B cell (primary cell): Measurements from ENCODE around the gene RGS19. TPM values are rescaled to one million over a fixed set of nuclear protein-coding genes. Genes with fewer than 3 reads are reported as not detected.

Experiments
- ATAC-seq: fragments of 200-7000 bp; cut with Tn5 transposase; one replicate; pipeline ENCODE4 v1.10.0; 2021; ENCODE audit warnings: low read depth, mild to moderate bottlenecking, moderate number of reproducible peaks, moderate library complexity
- CTCF ChIA-PET: fragments of 350-600 bp; sonication (Branson Sonifier 250); formaldehyde crosslinking; loops from one replicate; lab custom pipeline; 2021; ENCODE audit warnings: antibody characterized with exemption, inconsistent platforms; lab: Charles Lee
- POLR2A ChIA-PET: fragments of 350-600 bp; sonication (Branson Sonifier 250); formaldehyde crosslinking; loops from one replicate; lab custom pipeline; 2021; ENCODE audit warnings: antibody characterized with exemption; lab: Charles Lee
- DNase-seq: peaks from one replicate; pipeline ENCODE4 v3.0.0; 2013
- H2AFZ ChIP-seq: 2 replicates; pipeline ENCODE4 v1.6.1; 2012; ENCODE audit warnings: mild to moderate bottlenecking, low read depth, low read length; ENCODE audit not compliant: insufficient read depth, poor library complexity, severe bottlenecking
- H3K27ac ChIP-seq, 2 donors: 1 replicate in 1 of 2; 2 replicates in 1 of 2; pipeline ENCODE4 v1.5.1; 2012 to 2013; ENCODE audit warnings: low read length in 2 of 2, mild to moderate bottlenecking in 2 of 2, moderate library complexity in 1 of 2
- H3K27me3 ChIP-seq, 4 experiments: fragments of 200-600 bp in 1 of 4; sonication (generic) in 1 of 4; replicated peaks in 1 of 4; 1 replicate in 2 of 4; 2 replicates in 2 of 4; pipeline versions ENCODE4 v1.6.1 to v1.7.0; 2013 to 2016; ENCODE audit warnings: low read length in 3 of 4, mild to moderate bottlenecking in 2 of 4, mixed read lengths in 1 of 4, moderate library complexity in 1 of 4; ENCODE audit not compliant: insufficient read depth in 4 of 4, control insufficient read depth in 3 of 4; ENCODE audit errors: control extremely low read depth in 1 of 4
- H3K36me3 ChIP-seq, 2 experiments: replicated peaks in 1 of 2; 1 replicate in 1 of 2; 2 replicates in 1 of 2; pipeline versions ENCODE4 v1.6.1 to v1.7.1; 2013; ENCODE audit warnings: low read length in 1 of 2; ENCODE audit not compliant: insufficient read depth in 2 of 2, control insufficient read depth in 1 of 2; ENCODE audit errors: control extremely low read depth in 1 of 2, extremely low read depth in 1 of 2
- H3K4me1 ChIP-seq, 2 donors: fragments of 200-600 bp in 1 of 2; sonication (generic) in 1 of 2; 1 replicate in 1 of 2; 2 replicates in 1 of 2; pipeline versions ENCODE4 v1.5.1 to v1.6.1; 2013 to 2017; ENCODE audit warnings: low read length in 2 of 2; ENCODE audit not compliant: control insufficient read depth in 2 of 2, insufficient read depth in 2 of 2
- H3K4me2 ChIP-seq: replicated peaks from 2 replicates; pipeline ENCODE3; 2012; ENCODE audit warnings: mild to moderate bottlenecking, low read depth, low read length; ENCODE audit not compliant: poor library complexity, severe bottlenecking
- H3K4me3 ChIP-seq, 5 experiments: fragments of 200-600 bp in 1 of 5; sonication (generic) in 1 of 5; 1 replicate in 3 of 5; 2 replicates in 2 of 5; pipeline versions ENCODE4 v1.5.1 to v1.7.0; 2011 to 2016; ENCODE audit warnings: low read length in 4 of 5, mild to moderate bottlenecking in 4 of 5, low read depth in 2 of 5, control low read depth in 1 of 5, moderate library complexity in 1 of 5; ENCODE audit not compliant: insufficient read depth in 1 of 5; ENCODE audit errors: control extremely low read depth in 1 of 5, extremely low read depth in 1 of 5
- H3K79me2 ChIP-seq: fragments of 200-600 bp; sonication (generic); one replicate; pipeline ENCODE4 v1.6.0; 2016; ENCODE audit warnings: low read length; ENCODE audit not compliant: control insufficient read depth, insufficient read depth
- H3K9ac ChIP-seq: fragments of 200-600 bp; sonication (generic); 2 replicates; pipeline ENCODE4 v1.6.1; 2017; ENCODE audit warnings: mild to moderate bottlenecking, low read length, moderate library complexity
- H3K9me3 ChIP-seq, 3 donors: one replicate each; pipeline versions ENCODE4 v1.6.1 to v1.7.1; 2013; ENCODE audit warnings: low read length in 2 of 3; ENCODE audit not compliant: control insufficient read depth in 2 of 3, insufficient read depth in 1 of 3; ENCODE audit errors: control extremely low read depth in 1 of 3
- H4K20me1 ChIP-seq: 2 replicates; pipeline ENCODE4 v1.6.0; 2012; ENCODE audit warnings: mild to moderate bottlenecking, low read length; ENCODE audit not compliant: insufficient read depth, control insufficient read depth, poor library complexity, severe bottlenecking
- H3K27ac Mint-ChIP-seq: one replicate; pipeline ENCODE4 v1.8.0; 2021; ENCODE audit warnings: mixed read lengths
- H3K27me3 Mint-ChIP-seq: one replicate; pipeline ENCODE4 v1.8.0; 2021; ENCODE audit warnings: mixed read lengths
- H3K4me1 Mint-ChIP-seq: one replicate; pipeline ENCODE4 v1.8.0; 2021; ENCODE audit warnings: mixed read lengths
- H3K4me3 Mint-ChIP-seq: one replicate; pipeline ENCODE4 v1.8.0; 2021; ENCODE audit warnings: mixed read lengths
- H3K9me3 Mint-ChIP-seq: one replicate; pipeline ENCODE4 v1.8.0; 2022; ENCODE audit warnings: mixed read lengths; ENCODE audit not compliant: insufficient read depth
- CTCF ChIP-seq: fragments of 200-600 bp; IDR thresholded peaks from one replicate; pipeline ENCODE4 v1.8.0; 2022; ENCODE audit warnings: antibody characterized with exemption, mild to moderate bottlenecking
- EZH2 ChIP-seq: IDR thresholded peaks from 2 replicates; pipeline ENCODE4 v1.6.1; 2012; ENCODE audit warnings: borderline replicate concordance, low read depth, mild to moderate bottlenecking, moderate library complexity, low read length; ENCODE audit not compliant: insufficient read depth, poor library complexity, severe bottlenecking
- WGBS: methylation state at CpG from one replicate; pipeline ENCODE4 v1.1.5; 2013; ENCODE audit warnings: missing lambda C conversion rate; ENCODE audit not compliant: insufficient coverage; 5-methylcytosine and 5-hydroxymethylcytosine counted together
- intact Hi-C: fragments of 100-400 bp; cut with micrococcal nuclease; formaldehyde crosslinking; loops from one replicate; pipeline ENCODE4 v1.10.0; 2022
- polyA plus RNA-seq: library from polyadenylated mRNA; depleted of rRNA; stranded (reverse); fragments of >200 nt; gene quantifications from 2 replicates; pipeline ENCODE4 v1.2.3, GENCODE V29; 2012
- total RNA-seq, 2 donors: library from RNA; stranded (reverse); fragments of 120-200 nt in 1 of 2; gene quantifications; 1 replicate in 1 of 2; 2 replicates in 1 of 2; pipeline versions ENCODE4 v1.2.3 to v1.2.4, GENCODE V29; 2013 to 2022

The RGS19 gene
- total and polyA plus RNA-seq, 2 donors (not counting 1 experiment from before 2014, with no cell fraction given), result 69.4 to 203 TPM

DNA sequence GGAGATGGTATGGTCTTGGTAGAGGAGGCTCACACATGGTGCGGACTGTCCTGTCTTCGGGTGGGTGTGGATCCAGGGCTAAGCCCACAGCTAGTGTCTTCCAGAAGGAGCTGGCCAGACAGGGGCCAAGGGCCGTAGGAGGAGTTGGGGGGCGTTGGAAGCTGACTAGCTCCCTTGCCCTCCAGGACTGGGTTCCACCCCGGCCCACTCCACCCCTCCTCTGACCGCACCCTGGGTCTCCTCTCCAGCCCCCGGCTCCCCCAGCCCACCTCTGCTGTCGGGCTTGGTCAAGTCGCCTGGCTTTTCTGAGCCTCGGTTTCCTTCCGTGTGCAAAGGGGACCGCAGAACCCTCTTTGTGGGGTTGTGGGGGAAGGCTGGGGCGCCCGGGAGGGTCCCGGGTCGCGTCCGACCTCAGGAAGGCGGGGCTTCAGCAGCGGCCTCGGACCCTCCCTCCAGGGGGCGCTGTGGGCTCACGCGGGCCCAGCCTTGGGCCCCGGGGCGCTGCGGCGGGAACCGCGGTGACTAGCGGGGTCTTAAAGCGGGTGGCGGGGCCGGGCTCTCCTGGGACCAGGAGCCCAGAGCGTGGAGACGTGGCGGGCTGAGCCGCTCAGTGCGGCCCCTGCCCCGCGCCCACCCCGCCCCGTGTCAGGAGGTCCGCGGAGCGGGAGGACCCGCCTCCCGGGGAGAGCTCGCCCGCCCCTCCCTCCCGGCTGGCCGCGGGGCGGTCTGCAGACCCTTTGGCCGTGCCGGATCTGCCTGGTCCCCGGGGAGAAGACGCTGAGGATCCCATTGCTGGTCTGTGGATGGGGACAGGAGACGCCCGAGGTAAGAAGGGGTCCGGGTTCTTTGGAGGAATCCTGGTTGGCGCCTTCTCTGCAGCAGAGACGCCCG is 22.7 kb upstream of the RGS19 start:
- WGBS, result 6% methylated on average over 57 of the region's 64 CpGs
- Histone ChIP-seq H3K27ac (peak overlapping the region in 1 of 2 donors; percentile 89), H3K9ac (peak overlapping the region; percentile 53), H3K4me2 (peak overlapping the region; percentile 87), H4K20me1 (no peaks in the 10 kb centered on the region), H3K9me3 (peaks cover 0 to 4% (median 0%) of the 10 kb centered on the region in 3 donors), H3K79me2 (peaks cover 5% of the 10 kb centered on the region), H3K4me3 (peak overlapping the region in 4 of 5 experiments; percentile 24 to 59 (median 55)), H2AFZ (peak overlapping the region; percentile 71), H3K27me3 (peaks cover 0 to 21% (median 5%) of the 10 kb centered on the region in 4 experiments), H3K36me3 (peaks cover 0 to 16% of the 10 kb centered on the region in 2 experiments), H3K4me1 (peaks cover 27 to 43% of the 10 kb centered on the region in 2 donors)
- POLR2A ChIA-PET, result interaction anchor here (0.6 to 2.2 kb wide), 4 partner anchors 17 to 151 kb away, joined by 3 to 8 read pairs (median 6); partner anchors contain the start of genes OPRL1 and RGS19
- CTCF ChIA-PET, result interaction anchor here (0.6 to 5.8 kb wide), 11 partner anchors 9 to 83 kb away, joined by 3 to 76 read pairs (median 5); partner anchors contain the start of genes LKAAEAR1, OPRL1, RGS19 and TCEA2
- Mint-ChIP-seq H3K27me3 (no peaks in the 10 kb centered on the region), H3K4me3 (peak overlapping the region; percentile 92), H3K4me1 (peaks cover 38% of the 10 kb centered on the region), H3K27ac (peak overlapping the region; percentile 95), H3K9me3 (no peaks in the 10 kb centered on the region)
- DNase-seq, result peak; percentile 84
- intact Hi-C loops, result loop anchor here (1.0 to 5.0 kb wide), 2 partner anchors 18 to 65 kb away; partner anchors contain the start of gene C20orf204
- ATAC-seq, result peak; percentile 32
- TF ChIP-seq EZH2 (no peak), CTCF (peak; percentile 84)
